A549 (cell line): ENCODE results near the gene OR7A17. TPM values are rescaled to one million over a fixed set of nuclear protein-coding genes. Genes with fewer than 3 reads are reported as not detected.

Experiments used
- ATAC-seq, 2 experiments: fragments of 200-7000 bp in 1 of 2; fragments of >200 bp in 1 of 2; cut with Nextera tagmentation in 1 of 2; cut with Tn5 transposase in 1 of 2; 3 replicates each; pipeline versions ENCODE4 v1.8.0 to v1.9.1; 2018 to 2020; ENCODE audit warnings: mild to moderate bottlenecking in 1 of 2, moderate library complexity in 1 of 2
- CTCF ChIA-PET: fragments of 300-600 bp; sonication (Branson Sonifier 250); formaldehyde crosslinking; extraction: SDS; loops from one replicate; lab custom pipeline; 2021; ENCODE audit warnings: antibody characterized with exemption, inconsistent platforms; lab: Yijun Ruan, JAX
- POLR2A ChIA-PET: fragments of 350-600 bp; formaldehyde crosslinking; extraction: SDS; loops from one replicate; lab custom pipeline; 2021; ENCODE audit warnings: antibody characterized with exemption, inconsistent platforms; lab: Yijun Ruan, JAX
- DNase-seq, 2 experiments: peaks; one replicate each; pipeline versions ENCODE4 v3.0.0 to v3.0.0-alpha.2; 2011 to 2016; ENCODE audit warnings: low read depth in 1 of 2, low spot score in 1 of 2
- FAIRE-seq: peaks from 2 replicates; lab custom pipeline; 2011; peaks lifted over from hg19 to GRCh38; lab: Jason Lieb, UNC
- H3K27ac ChIP-seq, 2 experiments: fragments of >200 bp; sonication (Bioruptor Twin); formaldehyde crosslinking; 3 replicates each; pipeline ENCODE4 v1.5.1; 2016 to 2017
- H3K4me1 ChIP-seq: fragments of >200 bp; sonication (Bioruptor Twin); formaldehyde crosslinking; 3 replicates; pipeline ENCODE4 v1.6.1; 2016
- H3K4me2 ChIP-seq: fragments of >200 bp; sonication (Bioruptor Twin); formaldehyde crosslinking; 3 replicates; pipeline ENCODE4 v1.6.1; 2016
- H3K4me3 ChIP-seq: fragments of >200 bp; sonication (Bioruptor Twin); formaldehyde crosslinking; 3 replicates; pipeline ENCODE4 v1.5.1; 2016
- H3K9me3 ChIP-seq: fragments of >200 bp; sonication (Bioruptor Twin); formaldehyde crosslinking; 3 replicates; pipeline ENCODE4 v1.6.1; 2016
- CBX8 ChIP-seq: fragments of 200-600 bp; sonication (generic); IDR thresholded peaks from 2 replicates; pipeline ENCODE4 v1.6.1; 2016
- CEBPB ChIP-seq, 2 experiments: fragments of >200 bp in 1 of 2; sonication (Bioruptor Twin) in 1 of 2; formaldehyde crosslinking in 1 of 2; IDR thresholded peaks; 2 replicates each; pipeline ENCODE4 v1.6.1; 2012 to 2016
- CHD4 ChIP-seq: fragments of 200-600 bp; sonication (generic); IDR thresholded peaks from 2 replicates; pipeline ENCODE4 v1.6.1; 2016; ENCODE audit warnings: antibody characterized with exemption, mild to moderate bottlenecking, borderline replicate concordance
- EHF ChIP-seq: fragments of 250-450 bp; sonication (Bioruptor Pico); IDR thresholded peaks from 2 replicates; pipeline ENCODE4 v1.5.0; 2020; ENCODE audit warnings: mild to moderate bottlenecking
- FOSB ChIP-seq: fragments of 250-450 bp; sonication (Bioruptor Pico); IDR thresholded peaks from 2 replicates; pipeline ENCODE4 v1.5.0; 2020; ENCODE audit warnings: mild to moderate bottlenecking, moderate library complexity
- FOSL2 ChIP-seq, 2 experiments: fragments of 450-650 bp in 1 of 2; fragments of >200 bp in 1 of 2; sonication (Bioruptor Twin) in 1 of 2; formaldehyde crosslinking; IDR thresholded peaks; 2 replicates each; pipeline versions ENCODE4 v1.5.0 to v1.6.1; 2016 to 2020; ENCODE audit warnings: mild to moderate bottlenecking in 1 of 2, moderate library complexity in 1 of 2
- GATA3 ChIP-seq: IDR thresholded peaks from 2 replicates; pipeline ENCODE4 v1.6.1; 2012; ENCODE audit warnings: borderline replicate concordance
- HDAC2 ChIP-seq: fragments of 200-600 bp; sonication (generic); IDR thresholded peaks from 2 replicates; pipeline ENCODE4 v1.6.1; 2016
- HES2 ChIP-seq: fragments of >200 bp; sonication (Bioruptor Twin); formaldehyde crosslinking; IDR thresholded peaks from 2 replicates; pipeline ENCODE4 v1.6.1; 2016
- HEYL ChIP-seq: fragments of 250-450 bp; sonication (Bioruptor Pico); IDR thresholded peaks from 2 replicates; pipeline ENCODE4 v1.8.0; 2021; ENCODE audit warnings: mild to moderate bottlenecking, moderate library complexity
- HOXB5 ChIP-seq: fragments of 250-450 bp; sonication (Bioruptor Pico); IDR thresholded peaks from 2 replicates; pipeline ENCODE4 v1.5.0; 2020; ENCODE audit warnings: mild to moderate bottlenecking, moderate library complexity
- JUN ChIP-seq, 2 experiments: fragments of >200 bp; sonication (Bioruptor Twin); formaldehyde crosslinking; IDR thresholded peaks; 2 replicates in 1 of 2; 3 replicates in 1 of 2; pipeline ENCODE4 v1.6.1; 2016 to 2017
- JUNB ChIP-seq: fragments of >200 bp; sonication (Bioruptor Twin); formaldehyde crosslinking; IDR thresholded peaks from 2 replicates; pipeline ENCODE4 v1.6.1; 2016
- MAFK ChIP-seq: fragments of 450-650 bp; IDR thresholded peaks from 2 replicates; pipeline ENCODE4 v1.6.1; 2014; ENCODE audit not compliant: partially characterized antibody
- MAZ ChIP-seq: fragments of 150-350 bp; IDR thresholded peaks from 2 replicates; pipeline ENCODE4 v1.6.1; 2014; ENCODE audit warnings: antibody characterized with exemption, low read depth, low read length, borderline replicate concordance
- NFE2L2 ChIP-seq: fragments of 150-350 bp; conservative IDR thresholded peaks from 2 replicates; pipeline ENCODE4 v1.6.1; 2014; ENCODE audit warnings: low read length
- NR3C1 ChIP-seq: fragments of >200 bp; sonication (Bioruptor Twin); formaldehyde crosslinking; IDR thresholded peaks from 3 replicates; pipeline ENCODE4 v1.6.1; 2017
- PBX3 ChIP-seq: IDR thresholded peaks from 2 replicates; pipeline ENCODE4 v1.6.1; 2012
- POLR2A ChIP-seq: IDR thresholded peaks from 2 replicates; pipeline ENCODE4 v1.6.1; 2012; ENCODE audit warnings: mild to moderate bottlenecking, low read length
- RAD21 ChIP-seq, 2 experiments: fragments of >200 bp in 1 of 2; sonication (Bioruptor Twin) in 1 of 2; formaldehyde crosslinking in 1 of 2; IDR thresholded peaks in 1 of 2; conservative IDR thresholded peaks in 1 of 2; 2 replicates in 1 of 2; 3 replicates in 1 of 2; pipeline ENCODE4 v1.6.1; 2012 to 2018; ENCODE audit warnings: inconsistent platforms in 1 of 2
- RNF2 ChIP-seq: fragments of 200-600 bp; sonication (generic); IDR thresholded peaks from 2 replicates; pipeline ENCODE4 v1.6.1; 2016; ENCODE audit warnings: low read depth, mild to moderate bottlenecking, antibody characterized with exemption, moderate library complexity, borderline replicate concordance
- SMC3 ChIP-seq: fragments of >200 bp; sonication (Bioruptor Twin); formaldehyde crosslinking; IDR thresholded peaks from 3 replicates; pipeline ENCODE4 v1.6.1; 2018; ENCODE audit warnings: inconsistent platforms
- SREBF2 ChIP-seq: fragments of 450-650 bp; IDR thresholded peaks from 2 replicates; pipeline ENCODE4 v1.6.1; 2014; ENCODE audit warnings: mild to moderate bottlenecking, moderate library complexity
- TP53 ChIP-seq: fragments of 250-450 bp; sonication (Bioruptor Pico); IDR thresholded peaks from 2 replicates; pipeline ENCODE4 v1.5.0; 2021; ENCODE audit warnings: mild to moderate bottlenecking, moderate library complexity
- USF2 ChIP-seq: fragments of 450-650 bp; IDR thresholded peaks from 2 replicates; pipeline ENCODE4 v1.6.1; 2014; ENCODE audit warnings: antibody characterized with exemption
- ZC3H11A ChIP-seq: fragments of 450-650 bp; IDR thresholded peaks from 2 replicates; pipeline ENCODE4 v1.6.1; 2014; ENCODE audit warnings: antibody characterized with exemption, mild to moderate bottlenecking
- ZSCAN20 ChIP-seq: fragments of 250-450 bp; sonication (Bioruptor Pico); IDR thresholded peaks from 2 replicates; pipeline ENCODE4 v1.8.0; 2022; ENCODE audit warnings: mild to moderate bottlenecking, moderate library complexity
- WGBS: methylation state at CpG from one replicate; pipeline ENCODE4 v1.1.6; 2017; ENCODE audit errors: missing lambda C conversion rate; 5-methylcytosine and 5-hydroxymethylcytosine counted together
- polyA plus RNA-seq, 4 experiments: library from polyadenylated mRNA; depleted of rRNA in 3 of 4; stranded (reverse); fragments of >200 nt; fragmentation: RNase III in 1 of 4; extraction: RNeasy Plus Mini Kit Qiagen cat#74134 plus additional on column Dnase treatment in 1 of 4; gene quantifications; 2 replicates in 3 of 4; 3 replicates in 1 of 4; pipeline ENCODE4 v1.2.3, GENCODE V29; 2011 to 2017

Gene OR7A17
- polyA plus RNA-seq, 2 of the 4 experiments (the other 2 are of a cell fraction), result not detected

GRCh38 chr19:14840206-14840605, 45.7 kb downstream of the OR7A17 start:
- 5% methylated on average over 1 of the region's 1 CpG for WGBS
- Histone ChIP-seq H3K4me1 (no peaks in the 10 kb centered on the region), H3K4me2 (no peak overlapping the region), H3K9me3 (0 out of 3 replicates have a peak, but pooled peaks cover 3% of the 10 kb centered on the region), H3K27ac (no peak overlapping the region), H3K4me3 (no peak overlapping the region)
- DNase-seq (no peak), FAIRE-seq (no peak), ATAC-seq (no peak)
- ChIA-PET CTCF (no interaction called here), POLR2A (no interaction called here)
- TF ChIP-seq SREBF2, result no peak
- TF ChIP-seq RAD21 (conservative IDR thresholded peaks at IDR 0.05 in 1 of 2, IDR thresholded peaks at IDR 0.05 in 1 of 2), result no peak
- TF ChIP-seq ZSCAN20 (CRISPR knock-in tag), result no peak
- no peak for TF ChIP-seq HDAC2
- no peak for TF ChIP-seq RNF2
- TF ChIP-seq USF2, result no peak
- no peak for TF ChIP-seq EHF (CRISPR knock-in tag)
- TF ChIP-seq MAFK, result no peak
- TF ChIP-seq HOXB5, result no peak
- no peak for TF ChIP-seq SMC3
- TF ChIP-seq MAZ, result no peak
- no peak for TF ChIP-seq FOSL2 (IDR thresholded peaks at IDR 0.05)
- TF ChIP-seq FOSL2 (CRISPR knock-in tag; IDR thresholded peaks at IDR 0.05), result no peak
- TF ChIP-seq FOSB (CRISPR knock-in tag), result no peak
- TF ChIP-seq NR3C1, result no peak
- no peak for TF ChIP-seq CBX8
- TF ChIP-seq ZC3H11A, result no peak
- TF ChIP-seq CEBPB (IDR thresholded peaks at IDR 0.05), result no peak
- TF ChIP-seq JUNB, result no peak
- TF ChIP-seq CHD4, result no peak

- WGBS, result 18% methylated on average over 4 of the region's 4 CpGs
- Histone ChIP-seq H3K9me3 (0 out of 3 replicates have a peak, but pooled peaks cover 3% of the 10 kb centered on the region), H3K4me3 (no peak overlapping the region), H3K27ac (no peak overlapping the region)
- no peak for FAIRE-seq
- no peak for ATAC-seq
- no peak for TF ChIP-seq NFE2L2
- no peak for TF ChIP-seq POLR2A
- TF ChIP-seq HEYL, result no peak
- TF ChIP-seq JUN (IDR thresholded peaks at IDR 0.05), result no peak
- TF ChIP-seq, all 56 proteins: peak for 0
- Histone ChIP-seq H3K4me1 (no peaks in the 10 kb centered on the region), H3K4me2 (no peak overlapping the region)
- ChIA-PET POLR2A (no interaction called here), CTCF (no interaction called here)
- DNase-seq, result no peak
Measured at GRCh38 chr19:14837391-14837790, 48.5 kb downstream of the OR7A17 start.

- ChIA-PET POLR2A (no interaction called here), CTCF (no interaction called here)
- FAIRE-seq, result no peak
- Histone ChIP-seq H3K4me2 (no peak within 1 kb of the TSS), H3K4me3 (no peak within 1 kb of the TSS), H3K4me1 (no peaks in the 10 kb centered on the region), H3K27ac (no peak within 1 kb of the TSS), H3K9me3 (0 out of 3 replicates have a peak, but pooled peaks cover 3% of the 10 kb centered on the region)
- WGBS, result 0% methylated on average over 1 of the region's 1 CpG
- DNase-seq, result no peak
- TF ChIP-seq SREBF2, result no peak
- no peak for TF ChIP-seq GATA3
- no peak for TF ChIP-seq PBX3
- no peak for TF ChIP-seq HES2
- TF ChIP-seq POLR2A, result no peak
- no peak for TF ChIP-seq TP53 (CRISPR knock-in tag)
- ATAC-seq, result no peak
Measured at GRCh38 chr19:14835011-14835410, 50.9 kb downstream of the OR7A17 start, which contains the start of the genes OR7A5 and OR7C1. Gene OR7A5, minus strand, starts transcription at chr19:14835185. Its CDS starts 6,944 bp downstream, at chr19:14828241. Gene OR7C1, minus strand, starts transcription at chr19:14835185. Its CDS starts 35,049 bp downstream, at chr19:14800136.
